IPS-18c (cell line): ENCODE measurements around the gene SLC13A3.
A peak's percentile ranks its signal among the peaks of the same experiment; 100 is the strongest.

Experiments used
- H3K4me3 ChIP-seq: 2 replicates; pipeline ENCODE4 v1.7.0; 2013; ENCODE audit warnings: low read depth, mild to moderate bottlenecking, low read length, moderate library complexity; ENCODE audit not compliant: insufficient read depth
- H3K9me3 ChIP-seq: one replicate; pipeline ENCODE4 v1.6.1; 2013; ENCODE audit warnings: mild to moderate bottlenecking, low read length, moderate library complexity; ENCODE audit not compliant: control insufficient read depth, insufficient read depth

SLC13A3 gene

DNA sequence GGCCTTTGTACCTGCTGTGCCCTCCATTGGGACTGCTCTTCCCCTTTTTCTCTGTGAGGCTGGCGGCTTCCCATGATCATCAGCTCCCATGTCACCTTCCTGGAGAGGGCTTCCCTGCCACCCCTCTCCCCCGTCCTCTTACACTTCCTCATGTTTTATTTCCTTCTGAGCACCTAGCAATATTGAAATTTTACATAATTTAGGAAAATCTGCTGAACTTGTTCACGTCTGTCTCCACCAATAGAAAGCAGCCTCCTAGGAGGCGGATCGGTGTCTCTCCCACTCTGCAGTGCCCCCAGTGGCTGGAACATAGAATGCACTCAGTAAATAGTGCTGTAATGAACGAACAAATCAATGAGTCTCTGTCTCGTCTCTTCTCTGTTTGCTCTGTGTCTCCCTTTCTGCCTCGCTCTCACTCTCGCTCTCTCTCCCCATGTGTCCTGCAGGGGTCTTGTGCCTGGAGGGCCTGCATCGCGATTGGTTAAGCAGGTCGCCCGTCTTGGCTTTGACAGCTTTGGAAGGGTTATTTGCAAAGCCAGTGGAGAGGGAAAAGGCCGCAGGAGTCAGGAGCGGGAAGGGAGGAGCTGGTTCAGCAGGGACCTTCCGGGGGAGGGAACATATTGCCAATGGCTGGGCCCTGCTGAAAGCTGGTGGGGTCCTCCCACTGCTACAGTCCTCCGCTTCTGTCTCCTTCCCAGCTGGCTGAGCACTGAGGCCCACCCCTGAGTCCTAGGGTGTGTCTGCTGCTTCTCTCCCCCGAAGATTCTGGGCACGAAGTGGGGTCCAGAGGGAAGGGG, 88.7 kb downstream of the SLC13A3 start:
- H3K9me3 ChIP-seq = no peaks in the 10 kb centered on the region
- H3K4me3 ChIP-seq = peak overlapping the region; percentile 15; the same call in 1 of the 2 replicates

DNA sequence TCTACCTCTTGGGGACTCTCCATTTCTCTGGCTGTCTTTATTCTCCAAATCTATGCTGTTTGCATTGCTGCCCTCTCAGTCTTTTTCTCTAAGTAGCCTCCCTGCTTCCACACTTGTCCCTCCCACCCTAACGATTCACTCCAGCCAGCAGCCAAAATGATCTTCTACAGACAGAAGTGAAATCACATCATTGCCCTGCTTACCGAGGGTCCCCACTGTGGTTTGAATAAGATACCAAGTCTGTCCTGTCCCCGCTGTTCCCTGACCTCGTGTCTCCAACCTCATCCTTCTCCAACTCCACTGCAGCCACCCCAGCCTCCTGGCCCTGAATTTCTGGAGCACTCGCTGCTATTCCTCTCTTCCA, 89.3 kb downstream of the SLC13A3 start:
- no peaks in the 10 kb centered on the region for H3K9me3 ChIP-seq
- no peak overlapping the region; the same call in 1 of the 2 replicates for H3K4me3 ChIP-seq

DNA sequence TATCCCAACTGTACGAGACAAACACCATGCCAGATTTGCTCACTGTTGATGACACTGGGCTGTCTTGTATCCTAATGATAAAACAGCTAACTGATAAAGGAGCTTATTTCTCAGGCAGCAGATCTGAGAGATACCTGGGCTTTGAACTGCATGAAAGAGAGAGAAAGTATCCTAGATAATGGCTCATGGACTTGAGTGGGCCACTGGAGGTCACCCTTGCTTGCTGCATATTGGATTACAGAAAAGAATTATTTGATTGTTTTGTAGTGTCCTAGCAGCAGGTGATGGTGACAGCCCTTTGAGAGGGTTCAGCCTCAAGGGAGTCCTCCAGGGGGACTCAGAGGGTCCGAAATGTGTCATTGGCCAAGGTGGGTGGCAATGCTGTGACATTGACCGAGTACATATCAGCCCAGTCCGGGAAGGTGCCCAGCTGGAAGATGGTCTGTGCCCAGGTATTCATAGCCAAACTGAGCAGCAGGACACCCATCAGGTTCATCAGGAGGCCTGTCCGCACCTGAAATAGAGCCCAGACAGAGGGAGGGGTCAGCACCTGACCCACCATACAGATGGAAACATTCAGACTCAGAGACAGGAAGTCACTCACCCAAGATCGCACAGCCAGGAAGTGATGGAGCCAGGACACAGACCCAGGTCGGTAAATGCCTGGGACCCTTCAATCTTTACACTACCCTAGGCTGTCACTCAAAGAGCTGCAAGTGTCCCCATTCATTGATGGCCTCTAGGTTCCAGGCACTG, 91.4 kb downstream of the SLC13A3 start:
- H3K4me3 ChIP-seq = no peak overlapping the region
- H3K9me3 ChIP-seq = no peaks in the 10 kb centered on the region

DNA sequence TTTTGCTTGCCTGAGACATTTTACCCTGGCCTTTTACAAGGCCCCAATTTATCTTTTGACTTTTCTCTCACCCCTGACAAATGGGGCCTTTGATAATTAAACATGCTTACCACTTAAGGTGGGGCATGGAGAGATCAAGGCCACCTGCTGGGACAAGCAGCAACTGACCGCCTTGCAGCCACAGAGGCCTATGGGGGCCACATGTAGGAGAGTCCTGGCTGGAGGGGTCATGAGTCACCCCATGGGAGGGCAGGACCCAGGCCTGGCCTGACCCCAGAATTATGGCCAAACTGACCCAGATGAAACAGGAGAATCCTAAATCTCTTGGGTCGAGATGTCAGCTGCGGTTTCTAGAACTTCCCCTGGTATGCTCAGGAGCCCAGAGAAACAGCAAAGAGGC, 92.3 kb downstream of the SLC13A3 start:
- no peaks in the 10 kb centered on the region for H3K9me3 ChIP-seq
- H3K4me3 ChIP-seq = no peak overlapping the region

DNA sequence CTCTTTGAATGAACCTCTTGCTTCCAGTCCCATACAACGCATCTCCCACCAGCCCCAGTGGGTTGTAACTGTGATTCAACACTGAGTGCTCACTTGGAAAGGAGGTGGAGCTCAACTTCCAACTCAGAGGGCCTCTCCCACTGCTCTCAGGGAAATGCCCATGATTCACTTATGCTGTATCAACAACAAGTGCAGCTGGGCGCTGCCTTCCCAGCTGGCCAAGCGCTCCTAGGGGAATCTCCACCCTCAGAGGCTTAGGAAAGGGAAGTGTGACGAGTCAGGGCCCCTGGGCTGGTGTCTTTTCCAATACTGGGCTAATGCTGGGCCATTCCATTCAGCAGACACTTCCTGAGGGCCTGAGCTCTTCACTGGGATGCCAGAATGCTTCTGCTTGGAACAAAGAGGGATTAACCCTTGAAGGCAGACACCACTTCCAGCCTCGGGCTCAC, 92.7 kb downstream of the SLC13A3 start:
- H3K9me3 ChIP-seq = no peaks in the 10 kb centered on the region
- H3K4me3 ChIP-seq = no peak overlapping the region

DNA sequence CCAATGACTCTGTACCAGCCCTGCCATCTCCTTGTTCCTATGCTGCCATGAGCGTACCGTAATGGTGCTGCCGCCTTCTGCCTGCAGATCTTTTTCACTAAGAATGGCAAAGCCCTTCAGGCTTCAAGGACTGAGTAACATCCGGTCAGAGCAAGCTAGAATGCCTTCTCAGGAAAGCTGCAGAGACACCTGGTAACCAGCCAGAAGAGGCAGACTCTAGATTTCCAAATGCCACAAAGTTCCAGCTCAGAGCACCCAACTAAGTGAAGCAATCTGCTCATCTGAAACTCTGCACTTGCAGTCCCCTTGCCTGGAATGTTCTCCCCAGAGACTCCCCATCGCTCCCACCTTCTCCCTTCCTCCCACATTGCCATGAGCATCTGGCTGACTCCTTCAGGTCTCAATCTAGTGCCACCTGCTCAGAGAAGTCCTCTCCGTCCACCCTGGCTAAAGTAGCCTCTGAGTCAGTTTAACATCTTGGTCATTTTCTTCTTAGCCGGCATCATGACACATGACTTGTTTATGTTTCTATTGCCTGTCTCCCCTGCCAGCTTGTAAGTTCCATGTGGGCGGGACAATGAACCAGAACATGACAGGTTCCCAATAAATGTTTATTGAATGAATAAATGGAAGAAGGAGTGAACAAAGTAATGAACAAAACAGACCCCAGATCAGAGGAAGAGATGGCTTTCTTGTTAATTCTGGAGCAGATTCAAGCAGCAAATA, 93.9 kb downstream of the SLC13A3 start:
- no peak overlapping the region for H3K4me3 ChIP-seq
- no peaks in the 10 kb centered on the region for H3K9me3 ChIP-seq

DNA sequence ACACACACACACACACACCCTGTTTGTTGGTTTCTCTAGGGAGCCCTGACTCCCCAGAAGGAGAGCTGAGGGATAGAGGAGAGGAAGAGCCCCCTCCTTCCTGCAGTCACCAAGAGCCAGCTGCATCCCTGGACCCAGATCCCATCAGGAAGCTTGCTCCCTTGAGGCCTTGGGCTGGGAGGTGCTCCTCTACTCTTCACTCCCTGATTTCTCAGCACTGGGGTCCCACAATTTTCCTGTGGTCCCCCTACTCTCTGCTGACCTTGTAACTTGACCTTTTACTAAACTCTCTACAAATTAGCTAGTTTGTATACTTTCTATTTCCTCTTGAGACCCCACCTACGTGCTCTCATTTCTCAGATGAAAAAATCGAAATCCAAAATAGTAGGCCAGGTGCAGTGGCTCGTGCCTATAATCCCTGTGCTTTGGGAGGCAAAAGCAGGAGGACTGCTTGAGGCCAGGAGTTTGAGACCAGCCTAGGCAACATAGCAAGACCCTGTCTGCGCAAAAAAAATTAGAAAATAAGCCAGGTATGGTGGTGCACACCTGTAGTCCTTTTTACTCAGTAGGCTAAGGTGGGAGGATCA, 95.8 kb downstream of the SLC13A3 start:
- Histone ChIP-seq H3K9me3 (no peaks in the 10 kb centered on the region), H3K4me3 (no peak overlapping the region)

DNA sequence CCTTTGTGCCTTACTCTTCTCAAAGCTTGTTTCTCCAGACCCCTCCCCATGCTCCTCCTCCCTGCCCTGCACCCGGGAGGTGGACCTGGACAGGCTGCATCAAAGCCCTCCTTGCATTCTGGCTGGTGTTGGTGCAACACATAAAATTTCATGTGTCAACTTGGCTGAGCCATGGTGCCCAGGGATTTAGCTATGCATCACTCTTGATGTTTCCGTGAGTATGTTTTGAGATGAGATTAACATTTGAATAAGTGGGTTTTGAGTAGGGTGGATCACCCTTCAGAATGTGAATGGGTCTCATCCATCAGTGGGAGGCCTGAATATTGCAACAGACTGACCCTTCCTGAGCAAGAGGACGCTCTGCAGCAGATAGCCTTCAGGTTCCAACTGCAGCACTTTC, 96.4 kb downstream of the SLC13A3 start:
- H3K9me3 ChIP-seq = no peaks in the 10 kb centered on the region
- H3K4me3 ChIP-seq = peak overlapping the region; percentile 21; the same call in 1 of the 2 replicates

DNA sequence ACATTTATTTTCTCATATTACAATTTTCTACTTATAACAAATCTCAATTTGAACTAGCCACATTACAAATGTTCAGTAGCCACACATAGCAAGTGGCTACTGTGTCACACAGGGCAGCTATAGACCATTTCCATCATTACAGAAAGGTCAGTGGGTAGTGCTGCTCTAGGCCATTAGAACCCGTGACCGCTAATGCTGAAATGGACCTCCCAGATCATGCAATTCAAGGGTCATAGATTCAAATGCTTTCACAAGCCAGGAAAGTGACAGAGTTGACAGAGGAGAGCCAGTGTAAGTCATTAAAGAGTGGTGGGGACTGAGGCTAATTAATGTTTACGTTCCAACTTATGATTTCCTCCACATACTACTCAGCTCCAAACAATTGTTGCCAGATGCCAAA, 97.3 kb downstream of the SLC13A3 start:
- Histone ChIP-seq H3K4me3 (no peak overlapping the region), H3K9me3 (no peaks in the 10 kb centered on the region)

DNA sequence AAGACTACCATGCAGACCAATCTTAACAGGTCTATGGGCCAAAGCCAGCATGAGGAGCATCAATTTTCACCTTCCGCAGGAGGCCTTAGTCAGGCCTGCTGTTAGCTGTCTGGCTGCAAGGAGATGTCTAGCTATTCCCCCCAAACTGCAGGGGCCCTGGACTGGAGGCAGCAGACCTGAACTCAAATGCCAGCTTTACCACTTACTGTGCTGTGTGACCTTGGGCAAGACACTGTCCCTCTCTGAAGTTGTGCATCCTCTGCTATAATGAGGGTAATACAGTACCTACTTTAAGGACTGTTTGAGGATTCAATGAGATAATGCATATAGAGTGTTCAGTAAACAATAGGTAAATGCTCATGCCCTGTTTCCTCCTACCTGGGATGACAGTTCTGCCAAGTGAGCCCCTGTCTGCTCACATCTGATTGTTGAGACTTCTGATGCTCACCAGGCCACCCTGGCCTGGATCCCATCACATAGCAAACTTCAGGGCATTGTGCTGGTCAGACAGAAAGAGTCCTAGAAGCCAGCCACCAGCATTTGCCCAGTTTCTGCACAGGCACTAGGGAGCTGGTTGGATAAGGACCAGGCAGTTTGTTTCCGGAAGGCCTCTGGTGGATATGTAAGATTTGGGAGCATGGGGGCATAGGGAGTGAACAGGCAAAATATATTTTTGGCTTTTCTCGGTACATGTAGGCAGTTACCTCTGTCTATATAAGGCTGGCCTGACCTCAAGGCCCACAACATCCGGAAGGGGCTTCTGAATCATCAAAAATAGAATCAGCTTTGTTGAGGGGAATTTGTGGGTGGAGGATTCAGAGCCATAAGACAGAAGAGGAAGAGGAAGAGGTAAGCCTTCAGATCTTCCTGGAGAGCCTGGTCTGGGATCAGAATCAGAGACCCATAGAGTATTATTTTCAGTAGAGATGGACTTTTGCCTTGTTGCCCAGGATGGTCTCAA, 98.5 kb downstream of the SLC13A3 start:
- Histone ChIP-seq H3K4me3 (no peak overlapping the region), H3K9me3 (no peaks in the 10 kb centered on the region)

DNA sequence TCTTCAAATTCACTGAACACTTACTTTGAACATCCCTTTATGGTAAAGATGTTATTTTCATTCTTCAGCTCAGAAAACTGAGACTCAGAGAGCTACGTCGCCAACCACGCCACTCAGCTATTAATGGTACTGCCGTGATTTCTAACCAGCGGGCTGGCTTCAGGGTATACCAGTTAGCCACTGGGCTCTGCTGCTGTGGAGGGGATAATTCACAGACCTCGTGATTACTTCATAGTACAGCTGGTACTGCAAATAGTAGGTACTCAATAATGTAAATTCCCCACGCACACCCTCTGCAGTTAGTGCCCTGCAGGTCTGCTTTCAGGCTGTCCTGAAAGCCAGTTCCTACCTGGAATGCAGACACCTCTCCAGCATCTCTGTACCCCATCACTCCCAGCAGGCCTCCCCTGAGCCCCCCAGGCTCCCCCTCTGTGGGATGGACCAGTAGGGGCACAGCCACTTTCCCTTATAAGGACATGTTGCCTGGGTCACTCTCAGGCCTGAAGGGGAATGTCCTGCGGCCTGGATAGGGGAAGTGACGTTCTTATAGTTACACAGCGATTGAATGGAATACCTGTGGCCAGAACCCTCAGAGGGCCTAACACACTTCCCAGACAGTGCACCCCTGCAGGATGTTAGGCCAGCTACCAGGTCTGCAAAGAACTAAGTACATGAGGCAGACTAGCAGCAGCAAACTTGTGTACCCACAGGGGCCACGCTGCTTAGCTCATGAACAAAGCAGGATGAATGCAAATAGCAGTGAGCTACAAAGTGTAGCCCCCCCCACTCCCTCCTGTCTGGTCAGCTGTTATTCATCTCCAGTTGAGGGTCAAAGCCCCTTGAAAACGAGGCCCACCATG, 99.5 kb downstream of the SLC13A3 start:
- H3K9me3 ChIP-seq = no peaks in the 10 kb centered on the region

DNA sequence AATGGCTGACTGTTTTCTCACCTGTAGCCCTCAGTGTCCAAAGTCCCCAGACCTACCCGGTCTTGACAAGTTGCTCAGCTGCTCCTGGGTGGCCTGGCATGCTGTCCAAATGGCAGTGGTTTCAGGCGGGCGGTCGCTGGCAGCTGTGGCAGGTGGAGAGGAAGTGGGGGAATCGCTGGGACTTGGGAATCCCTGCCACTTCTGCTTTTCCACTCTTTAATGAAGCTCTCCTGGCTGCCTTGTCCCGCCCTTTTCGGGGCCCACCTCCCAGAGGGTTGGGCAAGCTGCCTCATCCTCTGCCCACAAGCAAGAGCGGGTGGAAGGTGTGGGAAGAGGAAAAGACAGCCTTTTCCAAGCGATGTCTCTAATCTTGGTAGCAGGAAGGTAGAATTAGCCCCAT, 100.8 kb downstream of the SLC13A3 start, which contains the start of gene OCSTAMP:
TSS of gene OCSTAMP (minus strand) at position 194 of the 400 bp plus-strand sequence. CDS start at position 100, 94 bp downstream.
- Histone ChIP-seq H3K4me3 (no peak within 1 kb of the TSS), H3K9me3 (no peaks in the 10 kb centered on the region)

More for the DNA sequence above, 99.5 kb downstream of the SLC13A3 start:
- no peak overlapping the region for H3K4me3 ChIP-seq

DNA sequence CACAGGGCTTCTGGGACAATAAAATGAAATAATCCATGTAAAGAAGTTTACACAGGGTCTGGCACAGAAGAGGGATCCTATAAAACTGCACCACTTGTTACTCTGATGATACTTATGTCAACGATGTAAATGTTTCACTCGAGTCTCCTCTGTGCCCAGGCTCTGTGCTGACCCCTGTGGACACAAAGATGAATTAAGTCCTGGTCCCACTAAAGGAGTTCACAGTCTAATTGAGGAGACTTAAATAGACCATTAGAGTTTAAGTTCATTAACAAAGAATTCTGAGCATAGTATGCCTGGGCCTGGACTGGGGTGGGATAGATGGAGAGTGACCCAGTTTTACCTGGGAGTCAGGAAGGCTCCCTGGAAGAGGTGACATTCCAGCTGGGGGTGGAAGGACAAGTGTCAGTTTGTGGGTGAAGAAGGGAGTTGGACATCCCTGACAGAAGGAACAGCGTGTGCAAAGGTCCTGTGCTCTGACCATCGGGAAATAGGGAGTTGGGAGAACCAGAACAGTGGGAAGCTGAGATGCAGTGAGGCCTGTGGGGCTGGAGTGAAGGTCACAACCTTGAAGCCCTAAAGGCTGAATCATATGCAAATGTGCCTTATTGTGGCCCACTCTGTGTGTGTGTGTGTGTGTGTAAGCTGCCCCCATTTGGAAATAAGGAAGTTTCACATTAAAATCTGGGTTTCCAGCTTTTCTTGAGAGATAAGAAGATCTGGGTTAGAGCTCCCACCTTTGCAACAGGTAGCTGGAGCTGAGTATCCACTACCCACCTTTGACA, 101.9 kb downstream of the SLC13A3 start:
- Histone ChIP-seq H3K9me3 (no peaks in the 10 kb centered on the region), H3K4me3 (no peak overlapping the region)

DNA sequence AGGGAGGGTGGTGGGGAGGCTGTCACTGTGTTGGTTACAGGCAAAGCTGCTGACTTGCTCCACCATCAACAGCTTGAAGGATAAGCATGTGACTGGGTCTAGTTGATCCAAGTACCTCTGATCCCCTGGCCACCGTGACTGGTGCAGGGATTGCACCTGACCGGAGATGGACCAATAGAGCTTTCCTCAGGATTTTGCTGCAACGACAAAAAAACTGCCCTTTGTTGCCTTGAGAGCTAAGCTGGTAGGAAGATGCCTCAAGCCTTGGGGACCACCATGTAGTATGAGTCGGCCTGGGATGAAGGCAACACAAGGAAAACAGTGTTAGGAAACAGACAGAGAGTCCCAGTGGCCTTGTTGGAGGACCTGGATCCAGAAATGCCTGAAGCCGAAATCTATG, 102.6 kb downstream of the SLC13A3 start:
- no peaks in the 10 kb centered on the region for H3K9me3 ChIP-seq

DNA sequence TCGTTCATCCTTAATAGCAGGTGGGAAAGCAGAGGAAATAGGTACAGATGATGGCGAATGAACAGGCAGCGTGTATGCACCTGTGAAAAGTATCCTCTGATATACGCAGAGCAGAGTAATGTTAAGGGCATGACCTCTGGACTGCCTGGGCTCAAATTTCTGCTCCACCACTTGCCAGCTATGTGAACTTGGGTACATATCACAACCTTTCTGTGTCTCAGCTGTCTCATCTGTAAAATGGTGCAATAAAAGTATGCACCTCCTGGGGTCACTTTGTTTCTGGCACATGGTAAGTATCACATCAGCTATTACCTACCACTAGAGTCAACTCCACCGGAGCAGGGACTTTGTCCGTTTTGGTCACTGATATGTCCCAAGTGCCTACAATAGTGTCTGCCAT, 103.3 kb downstream of the SLC13A3 start:
- Histone ChIP-seq H3K4me3 (no peak overlapping the region), H3K9me3 (no peaks in the 10 kb centered on the region)

More for the DNA sequence above, 102.6 kb downstream of the SLC13A3 start:
- no peak overlapping the region for H3K4me3 ChIP-seq
